ENCODE results near the gene ZFP69B.
A peak's percentile ranks its signal among the peaks of the same experiment; 100 is the strongest.

- TF ChIP-seq TCF3 (IDR thresholded peaks at IDR 0.05; ENCODE audit: borderline replicate concordance, insufficient read depth, low read depth, low read length), result 0 out of 2 replicates have a peak, but pooled peaks have one; percentile 25
- TF ChIP-seq POLR2A (IDR thresholded peaks at IDR 0.05; ENCODE audit: low read depth, low read length), result peak; percentile 90
- TF ChIP-seq CTCF (IDR thresholded peaks at IDR 0.05 in 2 of 3, conservative IDR thresholded peaks at IDR 0.05 in 1 of 3; ENCODE audit: control insufficient read depth in 2 of 3, extremely low read depth in 1 of 3, insufficient read depth in 1 of 3, low read depth in 3 of 3, low read length in 3 of 3), result no peak
These were observed 58.4 kb downstream of the ZFP69B start, which contains the start of gene EXO5 for GRCh38 chr1:40508375-40509341.

Data from GM12878 (cell line).